Endothelial cell (in vitro differentiated cells): Measurements from ENCODE around the gene ADARB2. TPM values are rescaled to one million over a fixed set of nuclear protein-coding genes. Genes with fewer than 3 reads are reported as not detected.

ENCODE experiments used
- DNase-seq: peaks from one replicate; pipeline ENCODE4 v3.0.0; 2021; ENCODE audit warnings: low spot score
- H3K27ac Mint-ChIP-seq: one replicate; pipeline ENCODE4 v1.8.0; 2021; ENCODE audit warnings: mixed read lengths, inconsistent platforms; ENCODE audit not compliant: unreplicated experiment
- H3K27me3 Mint-ChIP-seq: one replicate; pipeline ENCODE4 v1.8.0; 2021; ENCODE audit warnings: mild to moderate bottlenecking, moderate library complexity, mixed read lengths, inconsistent platforms; ENCODE audit not compliant: unreplicated experiment
- H3K36me3 Mint-ChIP-seq: one replicate; pipeline ENCODE4 v1.8.0; 2021; ENCODE audit warnings: mild to moderate bottlenecking, low read depth, mixed read lengths, inconsistent platforms; ENCODE audit not compliant: unreplicated experiment
- H3K4me1 Mint-ChIP-seq: one replicate; pipeline ENCODE4 v1.8.0; 2021; ENCODE audit warnings: mild to moderate bottlenecking, mixed read lengths, inconsistent platforms; ENCODE audit not compliant: unreplicated experiment
- H3K4me3 Mint-ChIP-seq: one replicate; pipeline ENCODE4 v1.8.0; 2021; ENCODE audit warnings: mild to moderate bottlenecking, mixed read lengths, inconsistent platforms; ENCODE audit not compliant: unreplicated experiment
- H3K9me3 Mint-ChIP-seq: one replicate; pipeline ENCODE4 v1.8.0; 2021; ENCODE audit warnings: mixed read lengths, inconsistent platforms; ENCODE audit not compliant: unreplicated experiment
- total RNA-seq: library from RNA; stranded (reverse); fragmentation: NEBNext Ultra II Directional; extraction: Animal tissue kit (Norgen Biotek cat#: 25700); gene quantifications from one replicate; pipeline ENCODE4 v1.2.1, GENCODE V29; 2021; ENCODE audit not compliant: unreplicated experiment
- TF ChIP-seq, protein P1 (sequence below): fragments of 200-600 bp; sonication (generic); IDR thresholded peaks from one replicate; pipeline ENCODE4 v1.5.0; 2021; ENCODE audit warnings: antibody characterized with exemption; ENCODE audit not compliant: unreplicated experiment

The ADARB2 gene
- total RNA-seq, 1 donor from 2014 or later = 54.9 TPM

DNA sequence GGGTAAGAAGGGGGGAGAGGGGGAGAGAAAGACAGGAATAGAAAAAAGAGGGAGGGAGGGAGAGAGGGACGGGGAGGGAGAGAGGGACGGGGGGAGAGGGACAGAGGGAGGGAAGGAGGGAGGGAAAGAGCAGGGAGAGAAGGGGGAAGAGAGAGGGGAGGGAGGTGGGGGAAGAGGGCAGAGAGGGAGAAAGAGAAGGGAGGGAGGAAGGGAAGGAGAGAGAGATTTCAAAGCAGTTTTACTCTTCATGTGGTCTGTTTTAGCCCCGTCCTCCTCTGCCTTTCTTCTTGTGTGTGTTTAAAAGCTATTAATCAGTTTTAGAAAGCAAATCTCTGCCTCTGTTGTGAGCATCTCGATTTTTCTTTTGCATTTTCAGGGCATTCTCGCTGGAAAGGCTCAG lies 444.2 kb downstream of the ADARB2 start:
- H3K9me3 Mint-ChIP-seq = no peaks in the 10 kb centered on the region
- TF ChIP-seq, protein P1, sequence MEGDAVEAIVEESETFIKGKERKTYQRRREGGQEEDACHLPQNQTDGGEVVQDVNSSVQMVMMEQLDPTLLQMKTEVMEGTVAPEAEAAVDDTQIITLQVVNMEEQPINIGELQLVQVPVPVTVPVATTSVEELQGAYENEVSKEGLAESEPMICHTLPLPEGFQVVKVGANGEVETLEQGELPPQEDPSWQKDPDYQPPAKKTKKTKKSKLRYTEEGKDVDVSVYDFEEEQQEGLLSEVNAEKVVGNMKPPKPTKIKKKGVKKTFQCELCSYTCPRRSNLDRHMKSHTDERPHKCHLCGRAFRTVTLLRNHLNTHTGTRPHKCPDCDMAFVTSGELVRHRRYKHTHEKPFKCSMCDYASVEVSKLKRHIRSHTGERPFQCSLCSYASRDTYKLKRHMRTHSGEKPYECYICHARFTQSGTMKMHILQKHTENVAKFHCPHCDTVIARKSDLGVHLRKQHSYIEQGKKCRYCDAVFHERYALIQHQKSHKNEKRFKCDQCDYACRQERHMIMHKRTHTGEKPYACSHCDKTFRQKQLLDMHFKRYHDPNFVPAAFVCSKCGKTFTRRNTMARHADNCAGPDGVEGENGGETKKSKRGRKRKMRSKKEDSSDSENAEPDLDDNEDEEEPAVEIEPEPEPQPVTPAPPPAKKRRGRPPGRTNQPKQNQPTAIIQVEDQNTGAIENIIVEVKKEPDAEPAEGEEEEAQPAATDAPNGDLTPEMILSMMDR = no peak
- peak overlapping the region; percentile 68 for H3K27ac Mint-ChIP-seq
- peaks cover 35% of the 10 kb centered on the region for H3K4me1 Mint-ChIP-seq
- H3K27me3 Mint-ChIP-seq = peaks cover 12% of the 10 kb centered on the region
- DNase-seq = no peak
- H3K4me3 Mint-ChIP-seq = no peak overlapping the region
- H3K36me3 Mint-ChIP-seq = no peaks in the 10 kb centered on the region

DNA sequence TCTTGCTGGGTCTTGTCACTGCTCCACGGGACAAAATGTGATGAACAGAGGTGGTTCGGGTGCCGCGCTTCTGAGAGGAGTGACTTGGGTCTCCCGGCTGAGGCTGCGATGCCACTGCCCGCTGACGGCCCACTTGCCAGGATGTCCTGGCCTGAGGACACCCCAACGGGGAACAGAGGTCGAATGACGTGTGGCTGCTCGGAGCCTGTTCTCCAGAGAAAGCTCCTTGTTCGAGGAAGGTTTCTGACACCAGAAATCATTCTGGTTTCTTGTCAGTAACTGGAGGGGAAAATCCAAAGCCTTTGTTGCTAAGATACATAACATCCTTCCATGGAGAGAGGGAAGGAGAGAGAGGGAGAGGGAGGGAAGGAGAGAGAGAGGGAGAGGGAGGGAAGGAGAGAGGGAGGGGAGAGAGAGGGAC lies 444.7 kb downstream of the ADARB2 start:
- TF ChIP-seq, protein P1 = no peak
- H3K27me3 Mint-ChIP-seq = peaks cover 12% of the 10 kb centered on the region
- H3K27ac Mint-ChIP-seq = peak overlapping the region; percentile 67
- DNase-seq = no peak
- no peak overlapping the region for H3K4me3 Mint-ChIP-seq
- peaks cover 38% of the 10 kb centered on the region for H3K4me1 Mint-ChIP-seq
- H3K9me3 Mint-ChIP-seq = no peaks in the 10 kb centered on the region
- no peaks in the 10 kb centered on the region for H3K36me3 Mint-ChIP-seq

DNA sequence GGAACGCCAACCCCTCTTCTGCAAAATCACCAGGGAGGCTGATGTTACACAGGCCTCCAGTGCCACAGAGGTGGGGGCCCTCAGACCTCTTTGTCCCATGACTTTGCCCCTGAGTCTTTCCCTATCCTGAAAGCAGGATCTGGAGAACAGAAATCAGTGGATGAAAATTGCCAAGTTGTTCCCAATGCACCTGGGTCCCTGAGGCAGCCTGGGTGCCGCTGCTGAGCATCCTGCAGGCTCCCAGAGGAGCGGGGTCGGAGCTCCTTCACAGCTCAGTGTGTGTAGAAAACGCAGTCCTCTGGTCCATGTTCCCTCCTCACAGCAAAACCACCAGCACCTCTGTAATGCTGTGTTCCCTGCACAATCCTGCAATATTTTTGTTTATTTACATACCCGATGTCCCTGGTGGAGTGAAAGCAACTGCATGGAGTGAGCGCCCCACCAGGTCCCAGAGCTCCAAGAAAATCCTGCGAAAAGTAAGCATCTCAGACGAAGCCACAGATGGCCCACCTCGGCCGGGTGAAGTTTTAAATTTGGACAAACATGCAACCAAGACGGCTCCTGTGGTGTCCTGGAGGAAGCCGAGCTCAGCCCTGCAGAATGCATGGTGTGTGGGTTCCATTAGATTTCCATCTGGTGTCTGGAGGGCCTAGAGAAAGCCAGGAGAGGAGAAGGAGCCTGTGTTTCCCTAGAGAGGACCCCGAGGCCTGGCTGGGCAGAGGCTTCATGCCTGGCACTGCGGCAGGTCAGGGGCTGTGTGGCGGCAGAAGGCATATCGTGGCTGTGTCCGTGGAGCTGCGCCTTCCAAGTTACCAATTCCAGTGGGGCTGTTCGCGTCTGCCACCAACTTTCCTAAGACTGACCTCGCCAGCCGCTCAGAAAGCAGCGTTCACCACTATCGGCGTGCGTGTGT lies 445.9 kb downstream of the ADARB2 start:
- TF ChIP-seq, protein P1 = no peak
- Mint-ChIP-seq H3K27me3 (peaks cover 13% of the 10 kb centered on the region), H3K4me3 (no peak overlapping the region), H3K36me3 (no peaks in the 10 kb centered on the region), H3K4me1 (peaks cover 41% of the 10 kb centered on the region), H3K27ac (no peak overlapping the region), H3K9me3 (no peaks in the 10 kb centered on the region)
- no peak for DNase-seq

DNA sequence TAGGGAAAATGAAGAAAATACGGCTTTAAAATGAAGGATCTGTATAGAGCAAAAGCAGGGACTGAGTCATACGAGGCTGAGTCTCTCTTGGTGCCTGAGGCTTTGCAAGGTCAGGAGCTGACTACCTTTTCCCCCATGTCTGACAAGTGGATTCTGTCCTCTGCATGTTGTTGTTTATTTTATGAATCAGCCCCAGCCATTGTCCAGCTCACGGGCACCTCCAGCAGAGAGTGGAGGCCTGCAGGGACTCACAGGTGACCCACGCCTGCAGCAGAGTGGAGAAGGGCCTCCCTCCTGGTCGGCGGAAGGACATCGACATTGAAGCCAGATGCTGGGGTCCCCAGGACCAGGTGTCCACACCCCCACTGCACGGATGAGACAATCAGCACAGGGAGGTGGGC lies 447.3 kb downstream of the ADARB2 start:
- H3K4me1 Mint-ChIP-seq = peaks cover 40% of the 10 kb centered on the region
- no peaks in the 10 kb centered on the region for H3K9me3 Mint-ChIP-seq
- H3K27me3 Mint-ChIP-seq = peaks cover 13% of the 10 kb centered on the region
- no peak overlapping the region for H3K4me3 Mint-ChIP-seq
- H3K36me3 Mint-ChIP-seq = no peaks in the 10 kb centered on the region
- TF ChIP-seq, protein P1 = no peak
- H3K27ac Mint-ChIP-seq = no peak overlapping the region
- DNase-seq = no peak

DNA sequence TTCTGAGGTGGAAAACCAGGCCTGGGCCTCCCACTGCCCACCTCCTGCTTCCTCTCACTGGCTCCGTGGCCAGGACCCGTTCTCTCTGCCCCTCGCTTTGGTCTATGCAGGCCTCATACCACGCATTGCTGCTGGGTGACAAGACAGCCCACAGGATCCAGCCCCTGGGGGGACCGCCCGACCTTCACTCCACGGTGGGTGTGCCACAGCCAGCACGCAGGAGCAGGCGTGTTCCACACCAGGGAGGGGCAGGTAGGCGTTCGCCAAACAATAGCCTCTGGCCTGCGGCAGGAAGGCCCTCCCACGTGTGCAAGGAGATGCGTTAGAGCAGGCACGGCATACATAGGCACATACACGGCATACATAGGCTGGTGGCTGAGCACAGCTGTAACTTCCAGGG lies 447.7 kb downstream of the ADARB2 start:
- TF ChIP-seq, protein P1 = no peak
- no peak for DNase-seq
- Mint-ChIP-seq H3K36me3 (no peaks in the 10 kb centered on the region), H3K4me3 (no peak overlapping the region), H3K9me3 (no peaks in the 10 kb centered on the region), H3K27ac (no peak overlapping the region), H3K27me3 (peaks cover 12% of the 10 kb centered on the region), H3K4me1 (peaks cover 35% of the 10 kb centered on the region)
